CD14-positive monocyte (primary cell): ENCODE measurements around the gene CANT1. TPM values are rescaled to one million over a fixed set of nuclear protein-coding genes. Genes with fewer than 3 reads are reported as not detected.
A peak's percentile ranks its signal among the peaks of the same experiment; 100 is the strongest.

Experiments used
- DNase-seq, 3 donors: peaks; one replicate each; pipeline ENCODE4 v3.0.0-alpha.2; 2011 to 2022
- H2AFZ ChIP-seq: 2 replicates; pipeline ENCODE4 v1.6.0; 2012; ENCODE audit warnings: mild to moderate bottlenecking, low read depth, low read length, inconsistent platforms; ENCODE audit not compliant: insufficient read depth, poor library complexity, severe bottlenecking
- H3K27ac ChIP-seq, 2 donors: 1 replicate in 1 of 2; 2 replicates in 1 of 2; pipeline ENCODE4 v1.5.1; 2012 to 2013; ENCODE audit warnings: low read length in 2 of 2, control low read depth in 1 of 2, inconsistent platforms in 1 of 2, low read depth in 1 of 2, mild to moderate bottlenecking in 1 of 2
- H3K27me3 ChIP-seq, 2 donors: one replicate each; pipeline versions ENCODE4 v1.6.0 to v1.6.1; 2011 to 2013; ENCODE audit warnings: low read length in 2 of 2; ENCODE audit not compliant: control insufficient read depth in 2 of 2, insufficient read depth in 2 of 2
- H3K36me3 ChIP-seq, 2 donors: replicated peaks in 1 of 2; 1 replicate in 1 of 2; 2 replicates in 1 of 2; pipeline versions ENCODE4 v1.5.1 to v1.6.1; 2012 to 2013; ENCODE audit warnings: low read length in 2 of 2, control low read depth in 1 of 2, inconsistent platforms in 1 of 2, mild to moderate bottlenecking in 1 of 2; ENCODE audit not compliant: insufficient read depth in 2 of 2, control insufficient read depth in 1 of 2
- H3K4me1 ChIP-seq, 2 donors: 1 replicate in 1 of 2; 2 replicates in 1 of 2; pipeline versions ENCODE4 v1.5.1 to v1.6.1; 2012 to 2013; ENCODE audit warnings: low read length in 2 of 2, control low read depth in 1 of 2, inconsistent platforms in 1 of 2, mild to moderate bottlenecking in 1 of 2, moderate library complexity in 1 of 2; ENCODE audit not compliant: insufficient read depth in 2 of 2, control insufficient read depth in 1 of 2
- H3K4me2 ChIP-seq: replicated peaks from 2 replicates; pipeline ENCODE3; 2012; ENCODE audit warnings: low read length, moderate library complexity, mild to moderate bottlenecking; ENCODE audit not compliant: poor library complexity, severe bottlenecking; ENCODE audit errors: extremely low read depth
- H3K4me3 ChIP-seq, 3 experiments: fragments of 200-600 bp in 1 of 3; sonication (generic) in 1 of 3; replicated peaks in 1 of 3; 1 replicate in 2 of 3; 2 replicates in 1 of 3; pipeline ENCODE4 v1.5.1; 2011 to 2013; ENCODE audit warnings: low read length in 3 of 3, mild to moderate bottlenecking in 3 of 3, control low read depth in 2 of 3, low read depth in 2 of 3, inconsistent platforms in 1 of 3, moderate library complexity in 1 of 3
- H3K79me2 ChIP-seq: 2 replicates; pipeline ENCODE4 v1.6.0; 2012; ENCODE audit warnings: mild to moderate bottlenecking, control low read depth, inconsistent platforms, low read length, moderate library complexity; ENCODE audit not compliant: insufficient read depth
- H3K9ac ChIP-seq: 2 replicates; pipeline ENCODE4 v1.6.0; 2017; ENCODE audit warnings: low read length, mild to moderate bottlenecking; ENCODE audit not compliant: insufficient read depth, poor library complexity, severe bottlenecking
- H3K9me3 ChIP-seq, 2 donors: replicated peaks in 1 of 2; 1 replicate in 1 of 2; 2 replicates in 1 of 2; pipeline versions ENCODE4 v1.5.1 to v1.6.1; 2012 to 2013; ENCODE audit warnings: low read length in 2 of 2, control low read depth in 1 of 2; ENCODE audit not compliant: control insufficient read depth in 1 of 2, insufficient read depth in 1 of 2
- H4K20me1 ChIP-seq: 2 replicates; pipeline ENCODE4 v1.6.0; 2012; ENCODE audit warnings: mild to moderate bottlenecking, low read length, control low read depth, moderate library complexity; ENCODE audit not compliant: insufficient read depth
- H3K27ac Mint-ChIP-seq, 7 donors: one replicate each; pipeline ENCODE4 v1.8.0; 2020; ENCODE audit warnings: mild to moderate bottlenecking in 7 of 7, mixed read lengths in 7 of 7, moderate library complexity in 6 of 7, inconsistent platforms in 2 of 7
- H3K27me3 Mint-ChIP-seq, 3 donors: one replicate each; pipeline ENCODE4 v1.8.0; 2021 to 2022; ENCODE audit warnings: low read depth in 3 of 3, mild to moderate bottlenecking in 3 of 3, mixed read lengths in 3 of 3, moderate library complexity in 3 of 3, inconsistent platforms in 1 of 3
- H3K36me3 Mint-ChIP-seq, 2 donors: one replicate each; pipeline ENCODE4 v1.8.0; 2020; ENCODE audit warnings: mixed read lengths in 2 of 2, inconsistent platforms in 1 of 2, mild to moderate bottlenecking in 1 of 2
- H3K4me1 Mint-ChIP-seq: one replicate; pipeline ENCODE4 v1.8.0; 2020; ENCODE audit warnings: mild to moderate bottlenecking, mixed read lengths
- H3K4me3 Mint-ChIP-seq, 2 donors: one replicate each; pipeline ENCODE4 v1.8.0; 2020; ENCODE audit warnings: mild to moderate bottlenecking in 2 of 2, mixed read lengths in 2 of 2, moderate library complexity in 1 of 2
- H3K9me3 Mint-ChIP-seq, 7 donors: one replicate each; pipeline ENCODE4 v1.8.0; 2020 to 2022; ENCODE audit warnings: mixed read lengths in 7 of 7, mild to moderate bottlenecking in 6 of 7, moderate library complexity in 6 of 7, inconsistent platforms in 2 of 7
- WGBS: methylation state at CpG from one replicate; pipeline ENCODE4 v1.1.5; 2013; ENCODE audit warnings: missing lambda C conversion rate; ENCODE audit not compliant: insufficient coverage; 5-methylcytosine and 5-hydroxymethylcytosine counted together
- intact Hi-C, 2 donors: fragments of 100-400 bp; cut with micrococcal nuclease; formaldehyde crosslinking; loops; one replicate each; pipeline versions ENCODE4 v1.15.0 to v1.15.1; 2023
- polyA plus RNA-seq, 3 donors: library from polyadenylated mRNA; depleted of rRNA in 1 of 3; unstranded in 2 of 3; stranded (reverse) in 1 of 3; fragments of 300-500 nt in 2 of 3; fragments of >200 nt in 1 of 3; fragmentation: Illumina TruSeq in 2 of 3; gene quantifications; 1 replicate in 2 of 3; 2 replicates in 1 of 3; pipeline ENCODE4 v1.2.3, GENCODE V29; 2012 to 2021
- TF ChIP-seq, protein P1 (sequence below): fragments of 200-600 bp; IDR thresholded peaks from one replicate; pipeline ENCODE4 v1.8.0; 2022; ENCODE audit warnings: antibody characterized with exemption, mild to moderate bottlenecking

The CANT1 gene
- polyA plus RNA-seq, 3 donors = 10.6 to 16.6 (median 14.3) TPM

DNA sequence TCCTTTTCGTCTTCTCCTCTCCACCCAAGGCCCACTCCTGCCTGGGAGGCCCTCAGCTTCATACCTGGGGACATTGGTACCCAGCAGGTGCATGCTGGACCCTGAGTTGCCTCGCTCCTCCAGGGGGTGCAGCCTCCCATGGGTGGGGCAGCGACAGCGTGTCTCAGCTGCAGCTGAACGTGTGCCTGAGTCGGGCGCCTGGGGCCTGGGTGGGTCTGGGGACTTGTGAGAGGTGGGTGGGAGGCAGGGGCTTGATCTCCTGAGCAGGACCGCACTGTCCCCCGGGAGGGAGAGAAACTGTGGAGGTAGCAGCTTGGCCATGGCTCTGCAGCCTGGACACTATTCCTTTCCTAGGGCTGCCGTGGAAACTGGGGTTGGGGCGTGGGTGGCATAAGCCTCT lies 40.3 kb upstream of the CANT1 start:
- no peak overlapping the region for H2AFZ ChIP-seq
- peaks cover 3% of the 10 kb centered on the region for H3K4me1 Mint-ChIP-seq
- no peak overlapping the region for H3K4me3 Mint-ChIP-seq
- H3K27ac ChIP-seq = no peak overlapping the region
- H3K4me2 ChIP-seq = no peak overlapping the region
- H3K4me3 ChIP-seq = no peak overlapping the region
- no peaks in the 10 kb centered on the region for H3K79me2 ChIP-seq
- H3K27ac Mint-ChIP-seq = no peak overlapping the region
- H3K4me1 ChIP-seq = no peaks in the 10 kb centered on the region
- no peak for DNase-seq
- TF ChIP-seq, protein P1, sequence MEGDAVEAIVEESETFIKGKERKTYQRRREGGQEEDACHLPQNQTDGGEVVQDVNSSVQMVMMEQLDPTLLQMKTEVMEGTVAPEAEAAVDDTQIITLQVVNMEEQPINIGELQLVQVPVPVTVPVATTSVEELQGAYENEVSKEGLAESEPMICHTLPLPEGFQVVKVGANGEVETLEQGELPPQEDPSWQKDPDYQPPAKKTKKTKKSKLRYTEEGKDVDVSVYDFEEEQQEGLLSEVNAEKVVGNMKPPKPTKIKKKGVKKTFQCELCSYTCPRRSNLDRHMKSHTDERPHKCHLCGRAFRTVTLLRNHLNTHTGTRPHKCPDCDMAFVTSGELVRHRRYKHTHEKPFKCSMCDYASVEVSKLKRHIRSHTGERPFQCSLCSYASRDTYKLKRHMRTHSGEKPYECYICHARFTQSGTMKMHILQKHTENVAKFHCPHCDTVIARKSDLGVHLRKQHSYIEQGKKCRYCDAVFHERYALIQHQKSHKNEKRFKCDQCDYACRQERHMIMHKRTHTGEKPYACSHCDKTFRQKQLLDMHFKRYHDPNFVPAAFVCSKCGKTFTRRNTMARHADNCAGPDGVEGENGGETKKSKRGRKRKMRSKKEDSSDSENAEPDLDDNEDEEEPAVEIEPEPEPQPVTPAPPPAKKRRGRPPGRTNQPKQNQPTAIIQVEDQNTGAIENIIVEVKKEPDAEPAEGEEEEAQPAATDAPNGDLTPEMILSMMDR = no peak
- H3K36me3 Mint-ChIP-seq = no peaks in the 10 kb centered on the region
- intact Hi-C loops = loop anchor here in 1 of 2 donors (5.0 kb wide), 2 partner anchors 32 to 342 kb away; no protein-coding TSS in a partner anchor
- 94% methylated on average over 8 of the region's 11 CpGs for WGBS
- peaks cover 10 to 19% (median 13%) of the 10 kb centered on the region in 7 donors for H3K9me3 Mint-ChIP-seq
- no peaks in the 10 kb centered on the region for H3K36me3 ChIP-seq
- H4K20me1 ChIP-seq = no peaks in the 10 kb centered on the region
- peaks cover 0 to 10% of the 10 kb centered on the region in 2 donors for H3K9me3 ChIP-seq
- peaks cover 0 to 2% of the 10 kb centered on the region in 2 donors for H3K27me3 ChIP-seq
- peaks cover 9 to 31% (median 12%) of the 10 kb centered on the region in 3 donors for H3K27me3 Mint-ChIP-seq
- no peak overlapping the region for H3K9ac ChIP-seq

DNA sequence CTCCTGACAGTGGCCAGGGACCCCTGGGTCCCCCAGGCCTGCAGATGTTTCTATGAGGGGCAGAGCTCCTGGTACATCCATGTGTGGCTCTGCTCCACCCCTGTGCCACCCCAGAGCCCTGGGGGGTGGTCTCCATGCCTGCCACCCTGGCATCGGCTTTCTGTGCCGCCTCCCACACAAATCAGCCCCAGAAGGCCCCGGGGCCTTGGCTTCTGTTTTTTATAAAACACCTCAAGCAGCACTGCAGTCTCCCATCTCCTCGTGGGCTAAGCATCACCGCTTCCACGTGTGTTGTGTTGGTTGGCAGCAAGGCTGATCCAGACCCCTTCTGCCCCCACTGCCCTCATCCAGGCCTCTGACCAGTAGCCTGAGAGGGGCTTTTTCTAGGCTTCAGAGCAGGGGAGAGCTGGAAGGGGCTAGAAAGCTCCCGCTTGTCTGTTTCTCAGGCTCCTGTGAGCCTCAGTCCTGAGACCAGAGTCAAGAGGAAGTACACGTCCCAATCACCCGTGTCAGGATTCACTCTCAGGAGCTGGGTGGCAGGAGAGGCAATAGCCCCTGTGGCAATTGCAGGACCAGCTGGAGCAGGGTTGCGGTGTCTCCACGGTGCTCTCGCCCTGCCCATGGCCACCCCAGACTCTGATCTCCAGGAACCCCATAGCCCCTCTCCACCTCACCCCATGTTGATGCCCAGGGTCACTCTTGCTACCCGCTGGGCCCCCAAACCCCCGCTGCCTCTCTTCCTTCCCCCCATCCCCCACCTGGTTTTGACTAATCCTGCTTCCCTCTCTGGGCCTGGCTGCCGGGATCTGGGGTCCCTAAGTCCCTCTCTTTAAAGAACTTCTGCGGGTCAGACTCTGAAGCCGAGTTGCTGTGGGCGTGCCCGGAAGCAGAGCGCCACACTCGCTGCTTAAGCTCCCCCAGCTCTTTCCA lies 39.5 kb upstream of the CANT1 start:
- TF ChIP-seq, protein P1 = no peak
- Mint-ChIP-seq H3K4me3 (no peak overlapping the region), H3K36me3 (no peaks in the 10 kb centered on the region), H3K27me3 (peaks cover 9 to 34% (median 16%) of the 10 kb centered on the region in 3 donors), H3K27ac (peak overlapping the region in 1 of 7 donors; percentile 20), H3K9me3 (peaks cover 5 to 12% (median 7%) of the 10 kb centered on the region in 7 donors), H3K4me1 (no peaks in the 10 kb centered on the region)
- H3K27ac ChIP-seq = no peak overlapping the region
- H3K4me2 ChIP-seq = no peak overlapping the region
- H2AFZ ChIP-seq = no peak overlapping the region
- H3K9me3 ChIP-seq = peaks cover 0 to 6% of the 10 kb centered on the region in 2 donors
- no peak overlapping the region for H3K4me3 ChIP-seq
- H3K4me1 ChIP-seq = no peaks in the 10 kb centered on the region
- H4K20me1 ChIP-seq = no peaks in the 10 kb centered on the region
- intact Hi-C loops = loop anchor here in 1 of 2 donors (5.0 kb wide), 2 partner anchors 33 to 343 kb away; no protein-coding TSS in a partner anchor
- no peak for DNase-seq
- H3K9ac ChIP-seq = no peak overlapping the region
- WGBS = 78% methylated on average over 9 of the region's 21 CpGs
- H3K36me3 ChIP-seq = no peaks in the 10 kb centered on the region
- no peaks in the 10 kb centered on the region for H3K79me2 ChIP-seq
- H3K27me3 ChIP-seq = peaks cover 0 to 2% of the 10 kb centered on the region in 2 donors
